Measurements from ENCODE around the gene STX8.

Gene STX8

DNA sequence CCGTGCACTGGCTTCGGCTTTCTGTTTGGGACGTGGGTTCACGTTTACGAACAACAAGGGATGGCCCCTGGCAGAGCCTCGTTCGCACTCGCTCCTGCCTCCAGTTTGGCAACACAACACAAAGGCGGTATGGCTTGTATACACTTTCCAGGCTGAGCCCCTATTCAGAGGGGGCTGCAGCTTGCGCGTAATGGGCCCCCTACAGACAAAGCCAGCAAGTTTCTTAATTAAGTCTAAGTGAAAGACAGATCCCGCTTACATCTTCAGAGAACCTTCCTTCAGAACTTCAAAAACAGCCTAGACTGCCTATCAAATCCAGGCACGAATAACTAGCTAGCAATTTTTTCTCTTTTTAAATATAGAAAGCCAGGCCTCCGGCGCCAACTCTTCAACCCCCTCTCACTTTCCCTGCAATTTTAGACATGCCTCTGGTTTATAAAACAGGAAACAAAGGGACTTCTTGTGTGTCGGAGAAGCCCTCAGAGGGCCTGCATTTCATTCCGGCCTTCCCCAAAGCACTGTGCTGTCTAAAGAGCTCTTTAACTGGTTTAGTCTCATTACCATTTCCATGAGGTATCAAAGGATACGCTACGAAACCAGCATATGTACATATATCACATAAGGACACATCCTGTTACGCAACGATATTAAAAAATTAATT lies 244.9 kb downstream of the STX8 start:
- DNase-seq (ENCODE audit: low spot score) = no peak
- no peak for TF ChIP-seq CTCF (IDR thresholded peaks at IDR 0.05; ENCODE audit: borderline replicate concordance, control extremely low read depth, extremely low read depth, insufficient read depth, missing control alignments)
- in situ Hi-C loops (cut with MboI; ENCODE audit: low sequenced_read_pairs, unreplicated experiment) = no loop called here

DNA sequence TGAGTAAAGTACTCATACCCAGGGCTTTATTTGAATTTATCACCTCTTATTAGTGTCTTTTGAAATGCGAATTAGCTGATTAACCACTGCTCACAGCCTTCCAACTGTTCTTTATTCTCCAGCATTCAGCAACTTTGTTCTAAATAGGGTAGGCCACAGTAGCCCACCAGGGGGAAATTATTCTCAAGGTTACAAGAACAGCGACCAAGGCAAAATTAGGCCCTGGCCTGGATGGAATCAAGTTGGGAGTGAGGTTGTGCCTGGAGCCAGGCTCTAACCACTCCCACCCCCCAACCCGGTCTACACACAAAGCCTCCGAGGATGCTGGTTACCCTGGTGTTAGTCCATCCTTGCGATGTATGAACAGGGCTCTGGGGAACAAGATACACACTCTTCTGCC lies 245.5 kb downstream of the STX8 start:
- in situ Hi-C loops (cut with MboI; ENCODE audit: low sequenced_read_pairs, unreplicated experiment) = no loop called here
- DNase-seq (ENCODE audit: low spot score) = no peak
- no peak for TF ChIP-seq CTCF (IDR thresholded peaks at IDR 0.05; ENCODE audit: borderline replicate concordance, control extremely low read depth, extremely low read depth, insufficient read depth, missing control alignments)

GRCh38 chr17:9329251-9329921 lies 246.2 kb downstream of the STX8 start:
- in situ Hi-C loops (cut with MboI; ENCODE audit: low sequenced_read_pairs, unreplicated experiment) = no loop called here
- TF ChIP-seq CTCF (IDR thresholded peaks at IDR 0.05; ENCODE audit: borderline replicate concordance, control extremely low read depth, extremely low read depth, insufficient read depth, missing control alignments) = no peak
- DNase-seq (ENCODE audit: low spot score) = no peak

GRCh38 chr17:9324864-9325263 lies 250.8 kb downstream of the STX8 start:
- TF ChIP-seq CTCF (IDR thresholded peaks at IDR 0.05; ENCODE audit: borderline replicate concordance, control extremely low read depth, extremely low read depth, insufficient read depth, missing control alignments) = no peak
- no peak for DNase-seq (ENCODE audit: low spot score)
- in situ Hi-C loops (cut with MboI; ENCODE audit: low sequenced_read_pairs, unreplicated experiment) = no loop called here

DNA sequence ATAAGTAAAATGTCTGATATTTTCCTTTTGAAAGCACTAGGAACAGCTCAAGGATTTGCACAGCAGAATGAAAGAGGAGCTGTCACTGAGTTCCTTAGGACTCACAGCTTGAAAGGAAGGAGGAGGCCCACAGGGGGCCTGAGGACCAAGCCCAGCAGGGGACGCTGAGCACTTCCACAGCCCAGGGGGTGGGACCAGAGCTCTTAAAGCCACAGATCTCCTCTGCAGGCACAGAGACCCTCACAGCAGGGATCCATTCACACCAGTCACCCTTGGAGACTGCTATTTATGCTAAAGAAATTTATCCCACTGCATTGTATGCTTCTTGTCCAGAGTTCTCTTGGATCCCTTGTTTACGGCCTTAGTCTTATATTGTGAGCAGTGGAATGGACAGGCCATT lies 253.3 kb downstream of the STX8 start:
- TF ChIP-seq CTCF (IDR thresholded peaks at IDR 0.05; ENCODE audit: borderline replicate concordance, control extremely low read depth, extremely low read depth, insufficient read depth, missing control alignments) = no peak
- in situ Hi-C loops (cut with MboI; ENCODE audit: low sequenced_read_pairs, unreplicated experiment) = no loop called here
- no peak for DNase-seq (ENCODE audit: low spot score)

GRCh38 chr17:9321890-9322289 lies 253.7 kb downstream of the STX8 start:
- DNase-seq (ENCODE audit: low spot score) = no peak
- TF ChIP-seq CTCF (IDR thresholded peaks at IDR 0.05; ENCODE audit: borderline replicate concordance, control extremely low read depth, extremely low read depth, insufficient read depth, missing control alignments) = no peak
- in situ Hi-C loops (cut with MboI; ENCODE audit: low sequenced_read_pairs, unreplicated experiment) = no loop called here
